NCI-H510A treated with DMSO at 0.1 percent for 48 hours (cell line): ENCODE results near the gene ZNF883.

Source experiments
- DNase-seq: peaks from one replicate; lab custom pipeline; 2025; lab: John Stamatoyannopoulos, UW

ZNF883 gene

GRCh38 chr9:112917987-112918362, 94.0 kb downstream of the ZNF883 start:
- DNase-seq = no peak

DNA sequence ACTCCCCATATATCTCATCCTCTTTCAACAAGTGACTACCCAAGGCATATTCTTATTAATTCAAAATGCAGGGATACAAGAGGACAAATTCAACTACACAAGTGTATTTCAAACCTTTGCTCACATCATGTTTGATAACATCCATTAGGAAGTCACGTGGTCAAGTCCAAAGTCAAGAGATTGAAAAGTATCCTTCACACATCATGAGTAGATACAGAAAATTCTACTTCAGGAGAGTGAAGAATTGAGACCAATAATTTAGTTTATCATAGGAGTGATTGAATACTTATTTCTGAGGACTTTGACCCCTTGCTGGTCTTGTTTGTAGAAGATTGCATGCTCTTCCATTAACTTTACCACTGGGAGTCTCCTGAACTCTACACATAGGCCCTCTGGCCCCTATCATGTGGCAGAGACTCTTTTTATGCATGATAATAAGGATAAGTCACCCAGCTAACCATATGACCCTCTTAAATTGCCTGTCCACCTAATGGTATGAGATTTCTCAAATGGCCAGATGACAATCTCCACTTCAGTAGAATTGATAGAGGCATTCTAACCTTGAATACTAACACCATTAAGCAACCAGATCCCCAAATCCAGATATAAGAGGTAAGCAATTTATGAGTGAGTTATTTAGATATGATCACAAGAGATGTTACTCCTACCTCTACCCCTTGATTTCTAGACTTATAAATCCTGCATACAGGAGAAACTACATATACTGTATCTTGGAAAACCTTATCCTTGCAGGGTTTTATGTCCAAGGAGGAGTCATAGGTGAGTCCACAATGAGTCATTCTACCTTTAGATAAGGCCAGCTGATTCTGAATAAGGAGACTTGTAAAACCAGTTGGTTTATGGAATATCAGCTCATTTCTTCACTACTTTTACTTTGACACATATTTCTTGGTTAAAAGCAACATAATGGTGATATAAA, 94.7 kb downstream of the ZNF883 start:
- no peak for DNase-seq

GRCh38 chr9:112914524-112914923, 97.5 kb downstream of the ZNF883 start:
- DNase-seq = no peak

GRCh38 chr9:112913326-112913725, 98.7 kb downstream of the ZNF883 start:
- no peak for DNase-seq

DNA sequence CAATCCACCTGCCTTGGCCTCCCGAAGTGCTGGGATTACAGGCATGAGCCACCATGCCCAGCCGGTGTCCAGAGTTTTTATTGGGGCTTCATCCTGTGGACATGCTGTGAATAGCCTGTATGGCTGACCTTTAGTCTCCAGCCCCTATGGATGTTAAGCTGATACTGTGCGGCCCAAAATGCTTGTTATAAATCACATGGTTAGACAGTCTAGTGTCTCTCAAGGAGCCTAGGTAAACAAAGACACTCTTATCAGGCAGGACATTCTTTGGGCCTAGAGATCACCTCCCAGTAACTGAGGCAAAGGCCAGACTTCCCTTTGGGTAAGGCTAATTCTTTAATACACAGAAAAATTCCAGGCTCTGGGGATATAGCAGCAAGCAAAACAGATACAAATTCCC, 99.4 kb downstream of the ZNF883 start:
- no peak for DNase-seq

DNA sequence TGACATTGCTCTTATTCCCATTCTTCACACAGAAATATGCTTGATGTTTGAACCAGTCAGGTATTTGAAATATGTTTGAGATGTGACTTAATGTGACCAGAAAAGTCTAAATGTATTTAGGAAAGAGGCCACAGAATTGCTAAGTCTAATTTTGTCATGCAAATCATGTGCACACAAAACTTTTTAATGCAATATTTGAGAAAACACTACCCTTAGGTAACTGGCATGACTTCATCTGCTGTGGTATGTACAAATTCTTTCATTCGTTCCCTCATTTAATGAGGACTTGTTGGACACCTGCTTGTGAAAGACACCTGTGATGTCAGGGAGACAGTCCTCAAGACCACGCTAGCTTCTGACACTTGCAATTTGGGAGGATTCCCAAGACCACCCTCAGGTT, 100.3 kb downstream of the ZNF883 start:
- no peak for DNase-seq
